Neural cell (in vitro differentiated cells): ENCODE results near the gene NCAPD3.

Experiments used
- EP300 ChIP-seq: fragments of 450-650 bp; conservative IDR thresholded peaks from 2 replicates; pipeline ENCODE4 v1.6.1; 2014; ENCODE audit warnings: antibody characterized with exemption, mild to moderate bottlenecking, moderate library complexity; ENCODE audit not compliant: poor library complexity, severe bottlenecking
- EZH2 ChIP-seq: fragments of 200-600, 300-800 bp; shearing (Covaris generic), sonication (generic); IDR thresholded peaks from 2 replicates; pipeline ENCODE4 v1.6.1; 2014; ENCODE audit warnings: antibody characterized with exemption, low read length, borderline replicate concordance, mild to moderate bottlenecking; ENCODE audit not compliant: insufficient read depth, poor library complexity, severe bottlenecking
- POLR2AphosphoS5 ChIP-seq: IDR thresholded peaks from 2 replicates; pipeline ENCODE4 v1.6.1; 2012
- SMC3 ChIP-seq: fragments of 450-650 bp; conservative IDR thresholded peaks from 2 replicates; pipeline ENCODE4 v1.6.1; 2014; ENCODE audit warnings: antibody characterized with exemption, mild to moderate bottlenecking, moderate library complexity; ENCODE audit not compliant: poor library complexity
- TF ChIP-seq, protein P1 (sequence below): fragments of 450-650 bp; IDR thresholded peaks from 2 replicates; pipeline ENCODE4 v1.5.1; 2014; ENCODE audit warnings: antibody characterized with exemption, mild to moderate bottlenecking, moderate library complexity; ENCODE audit not compliant: poor library complexity, severe bottlenecking
- TF ChIP-seq, protein P2 (sequence below): IDR thresholded peaks from 2 replicates; pipeline ENCODE4 v1.6.1; 2012; ENCODE audit warnings: borderline replicate concordance

DNA sequence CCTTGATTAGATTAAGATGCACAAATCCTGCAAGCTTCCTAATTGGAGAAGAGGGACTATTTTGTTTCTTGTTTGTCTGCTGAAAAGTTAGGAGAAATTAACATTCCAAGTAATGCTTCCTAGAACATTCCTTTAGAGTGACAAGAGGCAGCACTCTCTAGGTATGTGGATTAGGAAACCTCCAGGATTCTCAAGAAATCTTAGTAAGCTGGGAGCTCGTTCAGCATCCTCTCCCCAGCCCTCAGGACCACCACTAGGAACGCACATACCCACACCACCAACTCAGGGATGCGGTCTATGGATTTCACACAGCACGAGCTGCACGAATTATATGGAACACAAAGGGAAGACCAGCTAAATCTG lies 52.9 kb downstream of the NCAPD3 start:
- no peak for TF ChIP-seq EZH2
- TF ChIP-seq SMC3 = no peak
- TF ChIP-seq, protein P1, sequence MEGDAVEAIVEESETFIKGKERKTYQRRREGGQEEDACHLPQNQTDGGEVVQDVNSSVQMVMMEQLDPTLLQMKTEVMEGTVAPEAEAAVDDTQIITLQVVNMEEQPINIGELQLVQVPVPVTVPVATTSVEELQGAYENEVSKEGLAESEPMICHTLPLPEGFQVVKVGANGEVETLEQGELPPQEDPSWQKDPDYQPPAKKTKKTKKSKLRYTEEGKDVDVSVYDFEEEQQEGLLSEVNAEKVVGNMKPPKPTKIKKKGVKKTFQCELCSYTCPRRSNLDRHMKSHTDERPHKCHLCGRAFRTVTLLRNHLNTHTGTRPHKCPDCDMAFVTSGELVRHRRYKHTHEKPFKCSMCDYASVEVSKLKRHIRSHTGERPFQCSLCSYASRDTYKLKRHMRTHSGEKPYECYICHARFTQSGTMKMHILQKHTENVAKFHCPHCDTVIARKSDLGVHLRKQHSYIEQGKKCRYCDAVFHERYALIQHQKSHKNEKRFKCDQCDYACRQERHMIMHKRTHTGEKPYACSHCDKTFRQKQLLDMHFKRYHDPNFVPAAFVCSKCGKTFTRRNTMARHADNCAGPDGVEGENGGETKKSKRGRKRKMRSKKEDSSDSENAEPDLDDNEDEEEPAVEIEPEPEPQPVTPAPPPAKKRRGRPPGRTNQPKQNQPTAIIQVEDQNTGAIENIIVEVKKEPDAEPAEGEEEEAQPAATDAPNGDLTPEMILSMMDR = no peak
- TF ChIP-seq, protein P2, sequence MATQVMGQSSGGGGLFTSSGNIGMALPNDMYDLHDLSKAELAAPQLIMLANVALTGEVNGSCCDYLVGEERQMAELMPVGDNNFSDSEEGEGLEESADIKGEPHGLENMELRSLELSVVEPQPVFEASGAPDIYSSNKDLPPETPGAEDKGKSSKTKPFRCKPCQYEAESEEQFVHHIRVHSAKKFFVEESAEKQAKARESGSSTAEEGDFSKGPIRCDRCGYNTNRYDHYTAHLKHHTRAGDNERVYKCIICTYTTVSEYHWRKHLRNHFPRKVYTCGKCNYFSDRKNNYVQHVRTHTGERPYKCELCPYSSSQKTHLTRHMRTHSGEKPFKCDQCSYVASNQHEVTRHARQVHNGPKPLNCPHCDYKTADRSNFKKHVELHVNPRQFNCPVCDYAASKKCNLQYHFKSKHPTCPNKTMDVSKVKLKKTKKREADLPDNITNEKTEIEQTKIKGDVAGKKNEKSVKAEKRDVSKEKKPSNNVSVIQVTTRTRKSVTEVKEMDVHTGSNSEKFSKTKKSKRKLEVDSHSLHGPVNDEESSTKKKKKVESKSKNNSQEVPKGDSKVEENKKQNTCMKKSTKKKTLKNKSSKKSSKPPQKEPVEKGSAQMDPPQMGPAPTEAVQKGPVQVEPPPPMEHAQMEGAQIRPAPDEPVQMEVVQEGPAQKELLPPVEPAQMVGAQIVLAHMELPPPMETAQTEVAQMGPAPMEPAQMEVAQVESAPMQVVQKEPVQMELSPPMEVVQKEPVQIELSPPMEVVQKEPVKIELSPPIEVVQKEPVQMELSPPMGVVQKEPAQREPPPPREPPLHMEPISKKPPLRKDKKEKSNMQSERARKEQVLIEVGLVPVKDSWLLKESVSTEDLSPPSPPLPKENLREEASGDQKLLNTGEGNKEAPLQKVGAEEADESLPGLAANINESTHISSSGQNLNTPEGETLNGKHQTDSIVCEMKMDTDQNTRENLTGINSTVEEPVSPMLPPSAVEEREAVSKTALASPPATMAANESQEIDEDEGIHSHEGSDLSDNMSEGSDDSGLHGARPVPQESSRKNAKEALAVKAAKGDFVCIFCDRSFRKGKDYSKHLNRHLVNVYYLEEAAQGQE = no peak
- no peak for TF ChIP-seq EP300
- no peak for TF ChIP-seq POLR2AphosphoS5
